Activated naive CD4-positive, alpha-beta T cell treated with anti-CD3 and anti-CD28 coated beads, Interleukin-2, amount 50 U/mL, for 72 hours (primary cell): ENCODE results near the gene PRPH. TPM values are rescaled to one million over a fixed set of nuclear protein-coding genes. Genes with fewer than 3 reads are reported as not detected.
A peak's percentile ranks its signal among the peaks of the same experiment; 100 is the strongest.
"Not testable (repeated sequence)": the region's sequence is repeated elsewhere in the genome, so short reads cannot be mapped to it uniquely, and the experiment has no call there.

Experiments
- ATAC-seq, 2 donors: fragments of 150-1000 bp; cut with Tn5 transposase; 2 replicates each; pipeline ENCODE4 v1.10.0; 2021; ENCODE audit warnings: mild to moderate bottlenecking in 2 of 2, moderate library complexity in 2 of 2
- DNase-seq, 2 donors: peaks; one replicate each; pipeline ENCODE4 v3.0.0; 2021 to 2022; ENCODE audit warnings: low spot score in 2 of 2
- H3K27ac Mint-ChIP-seq, 2 donors: one replicate each; pipeline ENCODE4 v1.8.0; 2022; ENCODE audit warnings: mild to moderate bottlenecking in 2 of 2, mixed read lengths in 2 of 2
- H3K36me3 Mint-ChIP-seq, 2 donors: one replicate each; pipeline ENCODE4 v1.8.0; 2022; ENCODE audit warnings: mixed read lengths in 2 of 2
- H3K9me3 Mint-ChIP-seq, 2 donors: one replicate each; pipeline ENCODE4 v1.8.0; 2022; ENCODE audit warnings: mixed read lengths in 2 of 2
- total RNA-seq, 2 donors: library from RNA; stranded (reverse); gene quantifications; one replicate each; pipeline ENCODE4 v1.2.3, GENCODE V29; 2022

The PRPH gene
- total RNA-seq, 2 donors from 2014 or later, result not detected

DNA sequence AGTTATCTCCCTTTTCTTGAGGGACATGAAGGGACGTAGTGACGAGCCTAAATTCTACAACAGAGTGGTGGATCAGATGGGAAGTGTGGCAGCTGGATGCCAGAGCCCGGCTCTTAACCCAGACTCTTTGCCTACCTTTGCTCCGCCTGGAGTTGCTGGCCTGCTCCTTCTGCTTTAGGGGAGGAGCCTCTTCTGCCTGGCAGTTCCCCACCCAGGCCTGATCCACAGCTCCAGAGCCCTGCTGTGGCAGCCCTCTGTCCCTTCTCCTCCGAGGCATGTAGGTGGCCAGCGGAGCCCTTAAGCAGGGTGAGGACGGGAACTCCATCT is 2.3 kb upstream of the PRPH start:
- Mint-ChIP-seq H3K27ac (no peak overlapping the region), H3K36me3 (no peaks in the 10 kb centered on the region), H3K9me3 (no peaks in the 10 kb centered on the region)
- ATAC-seq (no peak), DNase-seq (no peak)

GRCh38 chr12:49293056-49293956 is 1.6 kb upstream of the PRPH start:
- no peaks in the 10 kb centered on the region for H3K9me3 Mint-ChIP-seq
- no peaks in the 10 kb centered on the region for H3K36me3 Mint-ChIP-seq
- no peak overlapping the region for H3K27ac Mint-ChIP-seq
- no peak for ATAC-seq
- no peak for DNase-seq

- Mint-ChIP-seq H3K27ac (no peak overlapping the region), H3K36me3 (no peaks in the 10 kb centered on the region), H3K9me3 (no peaks in the 10 kb centered on the region)
- DNase-seq, result no peak
- no peak for ATAC-seq
These were observed 702 bp upstream of the PRPH start for GRCh38 chr12:49294086-49294803.

DNA sequence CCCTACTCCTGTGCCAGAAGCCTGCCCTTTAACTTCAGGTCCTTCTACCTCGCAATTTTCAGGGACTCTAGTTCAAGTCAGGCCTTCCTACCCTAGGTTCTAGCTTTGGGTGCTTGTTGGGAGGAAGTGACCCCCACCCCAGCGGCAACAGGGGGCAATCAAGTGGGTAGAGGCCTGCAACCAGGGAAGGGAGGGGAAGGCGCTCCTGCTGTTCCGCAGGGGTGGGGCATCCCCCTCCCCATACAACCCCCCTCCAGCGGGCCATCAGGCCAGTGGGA is 204 bp upstream of the PRPH start:
- Mint-ChIP-seq H3K27ac (no peak overlapping the region), H3K36me3 (no peaks in the 10 kb centered on the region), H3K9me3 (no peaks in the 10 kb centered on the region)
- DNase-seq, result no peak
- no peak for ATAC-seq

- H3K36me3 Mint-ChIP-seq, result no peaks in the 10 kb centered on the region
- no peak overlapping the region for H3K27ac Mint-ChIP-seq
- peak; percentile 77 to 81 for ATAC-seq
- DNase-seq, result peak in 1 of 2 donors; percentile 78
- no peaks in the 10 kb centered on the region for H3K9me3 Mint-ChIP-seq
These were observed 1.3 kb downstream of the PRPH start for GRCh38 chr12:49296034-49296835.

- H3K9me3 Mint-ChIP-seq, result no peaks in the 10 kb centered on the region
- DNase-seq (peak in 1 of 2 donors; percentile 48), ATAC-seq (peak; percentile 42 to 73)
- no peak overlapping the region for H3K27ac Mint-ChIP-seq
- no peaks in the 10 kb centered on the region for H3K36me3 Mint-ChIP-seq
These were observed 2.1 kb downstream of the PRPH start for GRCh38 chr12:49296836-49297694.

- H3K27ac Mint-ChIP-seq, result no peak overlapping the region
- no peaks in the 10 kb centered on the region for H3K36me3 Mint-ChIP-seq
- DNase-seq (no peak), ATAC-seq (peak; percentile 6 to 37)
- no peaks in the 10 kb centered on the region for H3K9me3 Mint-ChIP-seq
These were observed 2.7 kb downstream of the PRPH start for GRCh38 chr12:49297695-49298060.

- Mint-ChIP-seq H3K36me3 (no peaks in the 10 kb centered on the region), H3K9me3 (no peaks in the 10 kb centered on the region), H3K27ac (no peak overlapping the region)
- DNase-seq, result no peak
- peak; percentile 21 to 54 for ATAC-seq
These were observed 3.2 kb downstream of the PRPH start for GRCh38 chr12:49298160-49298559.

- no peak for DNase-seq
- H3K36me3 Mint-ChIP-seq, result no peaks in the 10 kb centered on the region
- H3K9me3 Mint-ChIP-seq, result no peaks in the 10 kb centered on the region
- peak; percentile 69 to 74 for ATAC-seq
- peak overlapping the region in 1 of 2 donors; percentile 37 for H3K27ac Mint-ChIP-seq
These were observed 6.8 kb downstream of the PRPH start for GRCh38 chr12:49301760-49302159.

GRCh38 chr12:49304161-49304560 is 9.2 kb downstream of the PRPH start:
- ATAC-seq (no peak), DNase-seq (no peak)
- H3K36me3 Mint-ChIP-seq, result no peaks in the 10 kb centered on the region
- H3K9me3 Mint-ChIP-seq, result no peaks in the 10 kb centered on the region
- H3K27ac Mint-ChIP-seq, result no peak overlapping the region

GRCh38 chr12:49305762-49306510 is 11.0 kb downstream of the PRPH start:
- no peak for ATAC-seq

GRCh38 chr12:49309386-49309785 is 14.4 kb downstream of the PRPH start:
- Mint-ChIP-seq H3K36me3 (no peaks in the 10 kb centered on the region), H3K27ac (no peak overlapping the region)
- no peak for ATAC-seq

More at GRCh38 chr12:49305762-49306510, 11.0 kb downstream of the PRPH start:
- no peaks in the 10 kb centered on the region for H3K9me3 Mint-ChIP-seq
- H3K36me3 Mint-ChIP-seq, result no peaks in the 10 kb centered on the region
- H3K27ac Mint-ChIP-seq, result no peak overlapping the region
- DNase-seq, result no peak

GRCh38 chr12:49310451-49311000 is 15.6 kb downstream of the PRPH start:
- not testable (repeated sequence) for ATAC-seq

More at GRCh38 chr12:49309386-49309785, 14.4 kb downstream of the PRPH start:
- DNase-seq, result no peak
- no peaks in the 10 kb centered on the region for H3K9me3 Mint-ChIP-seq

DNA sequence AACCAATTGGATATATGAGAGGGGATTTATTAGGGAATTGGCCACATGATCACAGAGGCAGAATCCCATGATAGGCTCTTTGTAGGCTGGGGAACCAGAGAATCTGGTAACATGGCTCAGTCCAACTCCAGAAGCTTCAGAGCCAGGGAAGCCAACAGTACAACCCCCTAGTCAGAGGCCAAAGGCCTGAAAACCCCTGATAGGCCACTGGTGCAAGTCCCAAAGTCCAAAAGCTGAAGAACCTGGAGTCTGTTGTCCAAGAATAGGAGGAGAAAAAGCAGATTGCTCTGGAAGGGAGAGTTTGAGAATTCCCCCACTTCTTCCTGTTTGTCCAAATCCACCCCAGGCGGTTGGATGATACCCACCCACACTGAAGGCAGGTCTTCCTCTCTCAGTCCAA is 19.9 kb downstream of the PRPH start:
- DNase-seq, result no peak
- no peak overlapping the region for H3K27ac Mint-ChIP-seq
- no peak for ATAC-seq
- H3K9me3 Mint-ChIP-seq, result no peaks in the 10 kb centered on the region
- H3K36me3 Mint-ChIP-seq, result no peaks in the 10 kb centered on the region

More at GRCh38 chr12:49310451-49311000, 15.6 kb downstream of the PRPH start:
- H3K9me3 Mint-ChIP-seq, DNase-seq, H3K36me3 Mint-ChIP-seq, H3K27ac Mint-ChIP-seq: not testable (repeated sequence)

DNA sequence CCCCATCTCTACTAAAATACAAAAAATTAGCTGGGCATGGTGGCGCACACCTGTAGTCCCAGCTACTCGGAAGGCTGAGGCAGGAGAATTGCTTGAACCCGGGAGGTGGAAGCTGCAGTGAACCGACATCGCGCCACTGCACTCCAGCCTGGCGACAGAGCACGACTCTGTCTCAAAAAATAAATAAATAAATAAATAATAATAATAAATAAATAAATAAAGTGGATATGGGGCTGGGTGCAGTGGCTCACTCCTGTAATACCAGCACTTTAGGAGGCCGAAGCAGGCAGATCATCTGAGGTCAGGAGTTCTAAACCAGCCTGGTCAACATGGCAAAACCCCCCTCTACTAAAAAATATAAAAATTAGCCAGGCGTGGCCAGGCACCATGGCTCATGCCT is 22.2 kb downstream of the PRPH start:
- not testable (repeated sequence) for H3K9me3 Mint-ChIP-seq, ATAC-seq, H3K36me3 Mint-ChIP-seq, H3K27ac Mint-ChIP-seq, DNase-seq
